LNCaP clone FGC (cell line): ENCODE data around the gene NUFIP2.

Source experiments
- DNase-seq: peaks from one replicate; pipeline ENCODE4 v3.0.0-alpha.2; 2011; ENCODE audit warnings: low read depth
- H3K4me3 ChIP-seq: 2 replicates; pipeline ENCODE4 v1.5.1; 2011; ENCODE audit warnings: mild to moderate bottlenecking, low read depth, low read length, control low read depth
- TF ChIP-seq, protein P1 (sequence below): IDR thresholded peaks from 2 replicates; pipeline ENCODE4 v1.5.1; 2012; ENCODE audit warnings: mild to moderate bottlenecking; ENCODE audit not compliant: control insufficient read depth, insufficient read depth; ENCODE audit errors: extremely low read depth

Gene NUFIP2

DNA sequence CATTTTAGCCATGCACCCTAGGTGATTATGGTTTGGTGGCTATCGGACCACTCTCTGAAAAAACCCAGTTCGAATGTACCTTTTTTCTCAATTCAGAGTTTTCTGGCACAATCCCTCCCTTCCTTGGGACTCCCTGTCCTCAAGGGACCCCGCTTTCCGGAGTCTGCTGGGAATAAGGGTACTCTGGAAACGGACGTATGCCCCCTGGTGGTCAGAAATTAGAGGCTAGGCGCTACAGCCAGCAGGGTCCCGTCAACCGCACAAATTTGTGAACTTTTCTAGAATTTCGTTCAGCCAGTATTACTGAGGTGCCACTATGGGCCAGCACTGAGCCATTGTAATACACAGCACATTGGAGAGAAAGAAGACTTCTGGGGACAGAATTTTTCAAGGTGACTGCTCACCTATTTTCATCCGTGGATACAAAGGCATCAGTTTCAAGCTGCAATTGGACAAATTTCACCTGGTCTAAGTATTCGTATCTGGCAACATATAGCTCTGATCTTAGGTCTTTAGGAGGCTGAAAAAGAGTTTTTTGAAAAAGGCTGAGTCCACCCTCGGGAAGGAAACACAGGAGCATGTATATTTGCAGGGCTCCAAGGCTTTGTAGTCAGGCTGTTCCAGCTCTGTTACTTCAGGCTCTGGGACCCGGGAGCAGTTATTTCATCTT is 74.4 kb downstream of the NUFIP2 start:
- DNase-seq, result no peak
- H3K4me3 ChIP-seq, result no peak overlapping the region
- TF ChIP-seq, protein P1, sequence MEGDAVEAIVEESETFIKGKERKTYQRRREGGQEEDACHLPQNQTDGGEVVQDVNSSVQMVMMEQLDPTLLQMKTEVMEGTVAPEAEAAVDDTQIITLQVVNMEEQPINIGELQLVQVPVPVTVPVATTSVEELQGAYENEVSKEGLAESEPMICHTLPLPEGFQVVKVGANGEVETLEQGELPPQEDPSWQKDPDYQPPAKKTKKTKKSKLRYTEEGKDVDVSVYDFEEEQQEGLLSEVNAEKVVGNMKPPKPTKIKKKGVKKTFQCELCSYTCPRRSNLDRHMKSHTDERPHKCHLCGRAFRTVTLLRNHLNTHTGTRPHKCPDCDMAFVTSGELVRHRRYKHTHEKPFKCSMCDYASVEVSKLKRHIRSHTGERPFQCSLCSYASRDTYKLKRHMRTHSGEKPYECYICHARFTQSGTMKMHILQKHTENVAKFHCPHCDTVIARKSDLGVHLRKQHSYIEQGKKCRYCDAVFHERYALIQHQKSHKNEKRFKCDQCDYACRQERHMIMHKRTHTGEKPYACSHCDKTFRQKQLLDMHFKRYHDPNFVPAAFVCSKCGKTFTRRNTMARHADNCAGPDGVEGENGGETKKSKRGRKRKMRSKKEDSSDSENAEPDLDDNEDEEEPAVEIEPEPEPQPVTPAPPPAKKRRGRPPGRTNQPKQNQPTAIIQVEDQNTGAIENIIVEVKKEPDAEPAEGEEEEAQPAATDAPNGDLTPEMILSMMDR, result peak; percentile 75

DNA sequence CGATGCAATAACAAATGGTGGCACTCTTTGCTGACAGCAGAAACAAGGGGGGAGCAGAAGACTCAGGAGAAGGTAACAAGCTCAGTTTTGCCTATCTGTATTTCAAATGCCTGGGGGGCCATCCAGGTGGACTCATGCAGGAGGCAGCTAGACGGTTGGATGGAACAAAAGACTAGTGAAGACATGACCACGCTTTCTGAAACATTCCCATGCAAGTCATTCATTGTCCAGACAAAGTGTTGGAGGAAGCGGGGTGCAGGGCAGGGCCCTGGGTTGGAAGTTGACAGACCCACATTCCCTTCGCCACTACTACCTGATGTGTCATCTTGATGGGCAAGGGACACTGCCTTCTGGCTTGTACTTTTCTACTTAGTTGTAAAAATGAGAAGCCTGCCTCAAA is 77.1 kb downstream of the NUFIP2 start:
- H3K4me3 ChIP-seq, result no peak overlapping the region
- TF ChIP-seq, protein P1, result no peak
- DNase-seq, result no peak

DNA sequence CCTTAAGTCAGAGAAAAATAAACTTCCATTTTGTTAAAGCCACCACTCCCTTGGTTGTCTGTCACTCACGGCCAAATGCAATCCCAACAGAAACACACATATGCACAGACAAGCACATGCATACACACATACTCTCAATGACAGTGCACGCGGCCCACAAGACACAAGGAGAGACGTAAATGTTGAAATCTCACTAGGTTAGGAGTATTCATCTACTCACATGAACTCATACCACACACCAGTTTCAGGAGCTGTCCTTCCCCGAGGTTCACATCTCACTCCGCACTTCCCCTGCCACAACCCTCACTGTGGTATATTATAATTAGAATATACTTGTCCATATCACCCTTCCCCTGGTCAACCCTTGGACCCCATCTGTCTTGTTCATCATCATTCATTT is 77.8 kb downstream of the NUFIP2 start:
- TF ChIP-seq, protein P1, result no peak
- H3K4me3 ChIP-seq, result no peak overlapping the region
- DNase-seq, result no peak

DNA sequence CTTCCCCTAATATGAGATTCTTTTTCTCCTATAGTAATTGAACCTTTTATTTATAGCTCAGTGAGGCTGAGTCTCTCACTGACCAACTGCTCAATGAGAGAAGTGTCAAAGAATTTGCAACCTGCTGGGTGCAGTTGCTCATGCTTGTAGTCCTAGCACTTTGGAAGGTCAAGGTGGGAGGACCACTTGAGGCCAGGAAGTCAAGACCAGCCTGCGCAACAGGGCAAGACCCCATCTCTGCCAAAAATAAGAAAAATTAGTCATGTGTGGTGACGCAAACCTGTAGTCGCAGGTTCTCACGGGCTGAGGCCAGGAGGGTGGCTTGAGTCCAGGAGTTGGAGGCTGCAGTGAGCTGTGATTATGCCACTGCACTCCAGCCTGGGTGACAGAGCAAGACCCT is 78.2 kb downstream of the NUFIP2 start:
- DNase-seq, result no peak
- TF ChIP-seq, protein P1, result no peak
- H3K4me3 ChIP-seq, result no peak overlapping the region

DNA sequence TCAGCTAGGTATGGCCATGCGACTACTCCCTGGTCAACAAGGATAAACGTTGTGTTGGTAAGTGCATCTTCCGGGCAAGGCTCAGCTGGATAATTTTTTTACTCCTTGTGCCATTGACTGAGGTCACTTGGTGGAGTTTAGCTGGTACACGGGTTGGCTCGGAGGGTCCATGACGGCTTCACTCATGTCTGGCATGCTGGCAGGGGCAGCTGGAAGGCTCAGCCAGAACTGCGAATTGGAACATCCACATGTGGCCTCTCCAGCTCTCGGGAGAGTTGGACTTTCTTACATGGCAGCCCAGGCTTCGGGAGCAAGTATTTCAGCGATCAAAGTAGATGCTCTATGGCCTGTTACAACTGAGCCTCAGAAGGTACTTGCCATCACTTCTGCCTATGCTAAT is 78.8 kb downstream of the NUFIP2 start:
- H3K4me3 ChIP-seq, result no peak overlapping the region
- TF ChIP-seq, protein P1, result no peak
- DNase-seq, result no peak

DNA sequence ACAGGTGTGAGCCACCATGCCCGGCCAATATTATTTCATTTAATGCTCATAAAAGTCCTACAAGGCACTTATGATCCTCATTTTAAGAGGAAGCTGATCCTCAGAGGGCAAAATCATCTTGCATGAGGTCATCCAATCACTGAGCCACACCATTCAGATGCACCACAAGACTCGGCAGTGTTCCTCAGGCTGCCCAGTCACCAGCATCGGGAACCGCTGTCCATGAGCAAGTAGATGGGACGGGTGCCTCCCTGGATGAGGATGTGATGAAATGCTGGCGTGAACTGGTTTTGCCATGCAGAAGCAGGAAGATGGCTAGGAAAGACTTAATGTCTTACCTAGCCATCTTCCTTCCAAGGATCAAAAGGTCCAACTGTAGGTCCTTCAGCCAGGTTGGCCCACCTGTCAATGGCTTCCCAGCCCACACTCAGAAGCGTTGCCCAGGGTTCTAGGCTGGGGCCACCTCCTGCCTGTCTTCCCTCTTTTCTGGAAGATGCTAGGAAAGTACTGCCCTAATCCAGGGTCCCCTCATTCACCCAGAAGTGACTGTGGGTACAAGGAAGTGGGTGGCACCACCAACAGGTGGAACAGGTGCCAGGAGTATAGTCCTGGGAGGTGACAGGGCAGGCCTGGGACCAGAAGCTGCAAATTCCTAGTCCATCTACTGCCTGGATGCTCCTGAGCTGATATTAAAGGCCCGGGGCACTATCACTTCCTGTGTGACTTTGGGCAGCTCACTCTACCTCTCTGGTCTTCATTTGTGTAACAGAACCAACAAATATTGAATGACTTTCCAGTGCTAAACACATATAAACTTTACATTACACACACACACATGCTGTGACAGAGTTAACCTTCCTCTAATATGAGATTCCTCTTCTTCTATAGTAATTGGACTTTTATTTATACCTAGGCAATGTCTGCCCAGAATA is 79.5 kb downstream of the NUFIP2 start:
- no peak for DNase-seq
- TF ChIP-seq, protein P1, result no peak
- H3K4me3 ChIP-seq, result no peak overlapping the region
